H9 (cell line): ENCODE results near the gene FAM20A. TPM values are rescaled to one million over a fixed set of nuclear protein-coding genes. Genes with fewer than 3 reads are reported as not detected.

ENCODE experiments used
- DNase-seq: peaks from one replicate; pipeline ENCODE4 v3.0.0-alpha.2; 2017
- H2AFZ ChIP-seq: one replicate; pipeline ENCODE4 v1.6.1; 2013; ENCODE audit warnings: mild to moderate bottlenecking, low read length, control low read depth, moderate library complexity
- H2AK5ac ChIP-seq: 2 replicates; pipeline ENCODE4 v1.6.1; 2013; ENCODE audit warnings: low read length, control low read depth, mixed read lengths; ENCODE audit not compliant: insufficient read length
- H2BK120ac ChIP-seq: one replicate; pipeline ENCODE4 v1.6.1; 2013; ENCODE audit warnings: low read depth, mild to moderate bottlenecking, low read length, control low read depth, inconsistent platforms; ENCODE audit not compliant: poor library complexity, severe bottlenecking
- H2BK12ac ChIP-seq: 2 replicates; pipeline ENCODE4 v1.6.1; 2013; ENCODE audit warnings: low read length, control low read depth, mixed read lengths, low read depth; ENCODE audit not compliant: insufficient read length
- H2BK15ac ChIP-seq: 2 replicates; pipeline ENCODE4 v1.6.1; 2013; ENCODE audit warnings: low read depth, low read length, control low read depth
- H2BK20ac ChIP-seq: one replicate; pipeline ENCODE4 v1.6.1; 2013; ENCODE audit warnings: low read depth, mild to moderate bottlenecking, low read length, control low read depth, inconsistent platforms; ENCODE audit not compliant: poor library complexity, severe bottlenecking
- H2BK5ac ChIP-seq: 2 replicates; pipeline ENCODE4 v1.6.1; 2013; ENCODE audit warnings: low read length, control low read depth, mixed read lengths; ENCODE audit not compliant: insufficient read length
- H3K14ac ChIP-seq: 2 replicates; pipeline ENCODE4 v1.6.1; 2013; ENCODE audit warnings: low read length, control low read depth; ENCODE audit not compliant: insufficient read depth
- H3K18ac ChIP-seq: 2 replicates; pipeline ENCODE4 v1.6.1; 2013; ENCODE audit warnings: low read depth, mild to moderate bottlenecking, mixed read lengths, low read length, control low read depth; ENCODE audit not compliant: insufficient read length
- H3K23ac ChIP-seq: 2 replicates; pipeline ENCODE4 v1.6.1; 2013; ENCODE audit warnings: low read length, control low read depth, mixed read lengths, low read depth; ENCODE audit not compliant: insufficient read length
- H3K23me2 ChIP-seq: 2 replicates; pipeline ENCODE4 v1.6.1; 2013; ENCODE audit warnings: low read depth, mild to moderate bottlenecking, mixed read lengths, low read length, control low read depth; ENCODE audit not compliant: insufficient read length, poor library complexity, severe bottlenecking
- H3K27ac ChIP-seq: 2 replicates; pipeline ENCODE4 v1.5.1; 2013; ENCODE audit warnings: low read length, control low read depth, mixed read lengths, low read depth; ENCODE audit not compliant: insufficient read length
- H3K27me3 ChIP-seq: 2 replicates; pipeline ENCODE4 v1.6.1; 2013; ENCODE audit warnings: low read length, control low read depth, inconsistent platforms; ENCODE audit not compliant: insufficient read depth
- H3K4ac ChIP-seq: 2 replicates; pipeline ENCODE4 v1.6.1; 2013; ENCODE audit warnings: low read depth, mild to moderate bottlenecking, control low read depth, inconsistent platforms, low read length, moderate library complexity
- H3K4me1 ChIP-seq: 2 replicates; pipeline ENCODE4 v1.6.1; 2013; ENCODE audit warnings: low read length, control low read depth, inconsistent platforms; ENCODE audit not compliant: insufficient read depth
- H3K4me2 ChIP-seq: 2 replicates; pipeline ENCODE4 v1.6.1; 2013; ENCODE audit warnings: low read length, control low read depth, mixed read lengths; ENCODE audit not compliant: insufficient read length, insufficient read depth
- H3K56ac ChIP-seq: 2 replicates; pipeline ENCODE4 v1.6.1; 2013; ENCODE audit warnings: low read depth, mild to moderate bottlenecking, mixed read lengths, low read length, control low read depth; ENCODE audit not compliant: insufficient read length
- H3K79me1 ChIP-seq: 2 replicates; pipeline ENCODE4 v1.6.1; 2013; ENCODE audit warnings: low read depth, mild to moderate bottlenecking, moderate library complexity, low read length, control low read depth, inconsistent platforms; ENCODE audit not compliant: insufficient read depth, poor library complexity, severe bottlenecking
- H3K79me2 ChIP-seq: 2 replicates; pipeline ENCODE4 v1.6.1; 2013; ENCODE audit warnings: low read length, control low read depth, inconsistent platforms; ENCODE audit not compliant: insufficient read depth
- H3K9ac ChIP-seq: 2 replicates; pipeline ENCODE4 v1.6.1; 2013; ENCODE audit warnings: low read length, control low read depth, mixed read lengths; ENCODE audit not compliant: insufficient read length; ENCODE audit errors: extremely low read depth
- H3K9me3 ChIP-seq: one replicate; pipeline ENCODE4 v1.6.1; 2013; ENCODE audit warnings: low read depth, low read length, inconsistent platforms; ENCODE audit not compliant: control insufficient read depth
- H3T11ph ChIP-seq: one replicate; pipeline ENCODE4 v1.6.1; 2013; ENCODE audit warnings: mild to moderate bottlenecking, low read length, control low read depth, inconsistent platforms
- H4K20me1 ChIP-seq: one replicate; pipeline ENCODE4 v1.6.1; 2013; ENCODE audit not compliant: control insufficient read depth, insufficient read length, insufficient read depth
- H4K5ac ChIP-seq: 2 replicates; pipeline ENCODE4 v1.6.1; 2013; ENCODE audit warnings: low read depth, mild to moderate bottlenecking, mixed read lengths, low read length, control low read depth; ENCODE audit not compliant: insufficient read length
- H4K8ac ChIP-seq: replicated peaks from 2 replicates; pipeline ENCODE4 v1.6.1; 2013; ENCODE audit warnings: low read length, control low read depth, mixed read lengths, low read depth; ENCODE audit not compliant: insufficient read length
- H4K91ac ChIP-seq: 2 replicates; pipeline ENCODE4 v1.6.1; 2013; ENCODE audit warnings: low read depth, mild to moderate bottlenecking, moderate library complexity, mixed read lengths, low read length, control low read depth; ENCODE audit not compliant: insufficient read length
- H3K27ac Mint-ChIP-seq, 3 experiments: 2 replicates in 2 of 3; 3 replicates in 1 of 3; pipeline ENCODE4 v1.8.0; 2020 to 2021; ENCODE audit warnings: mixed read lengths in 3 of 3, mild to moderate bottlenecking in 1 of 3, moderate library complexity in 1 of 3
- H3K27me3 Mint-ChIP-seq: 2 replicates; pipeline ENCODE4 v1.8.0; 2021; ENCODE audit warnings: low read depth, mild to moderate bottlenecking, moderate library complexity, mixed read lengths
- H3K36me3 Mint-ChIP-seq, 3 experiments: 2 replicates in 2 of 3; 3 replicates in 1 of 3; pipeline ENCODE4 v1.8.0; 2020 to 2021; ENCODE audit warnings: low read depth in 3 of 3, mixed read lengths in 3 of 3; ENCODE audit not compliant: insufficient read depth in 1 of 3
- H3K4me1 Mint-ChIP-seq, 2 experiments: 2 replicates each; pipeline ENCODE4 v1.8.0; 2020; ENCODE audit warnings: mixed read lengths in 2 of 2
- H3K4me3 Mint-ChIP-seq, 2 experiments: 2 replicates in 1 of 2; 3 replicates in 1 of 2; pipeline ENCODE4 v1.8.0; 2020 to 2021; ENCODE audit warnings: mild to moderate bottlenecking in 2 of 2, mixed read lengths in 2 of 2, moderate library complexity in 1 of 2
- H3K9me3 Mint-ChIP-seq, 2 experiments: 2 replicates in 1 of 2; 3 replicates in 1 of 2; pipeline ENCODE4 v1.8.0; 2020; ENCODE audit warnings: mild to moderate bottlenecking in 2 of 2, mixed read lengths in 2 of 2, moderate library complexity in 1 of 2
- WGBS: extraction: QIAGEN DNeasy Blood & Tissue Kit; methylation state at CpG from one replicate; pipeline ENCODE4 v1.1.7; 2013; ENCODE audit warnings: missing lambda C conversion rate, low lambda C conversion rate, mixed read lengths; ENCODE audit not compliant: insufficient read length; ENCODE audit errors: extremely low coverage; 5-methylcytosine and 5-hydroxymethylcytosine counted together
- total RNA-seq: library from RNA; stranded (reverse); gene quantifications from 2 replicates; pipeline ENCODE4 v1.2.1, GENCODE V29; 2021
- TF ChIP-seq, protein P1 (sequence below): fragments of 200-600 bp; sonication (generic); conservative IDR thresholded peaks from 3 replicates; pipeline ENCODE4 v1.8.0; 2021; ENCODE audit warnings: antibody characterized with exemption, mild to moderate bottlenecking

FAM20A gene
- total RNA-seq, 1 experiment from 2014 or later = 34.4 TPM

DNA sequence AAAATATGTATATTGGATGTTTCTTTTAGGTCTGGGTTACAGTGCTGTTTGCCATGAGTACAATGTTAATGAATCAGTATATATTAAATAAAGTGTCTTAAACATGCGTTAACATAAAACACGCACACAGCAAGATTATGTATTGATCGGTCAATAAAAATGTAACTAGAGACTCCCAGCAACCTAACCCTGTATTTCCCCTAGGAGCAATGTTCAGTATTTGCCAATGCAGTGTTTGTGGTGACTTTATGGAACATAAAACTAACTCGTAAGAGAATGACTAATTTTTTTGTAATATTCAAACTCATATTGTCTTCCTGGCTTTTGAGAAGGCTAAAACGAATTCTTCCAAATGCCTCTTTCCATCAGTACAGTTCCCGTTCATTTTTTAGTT lies 66.5 kb downstream of the FAM20A start:
- Histone ChIP-seq H4K5ac (no peak overlapping the region), H4K8ac (no peak overlapping the region), H2AFZ (no peak overlapping the region), H2BK20ac (no peak overlapping the region), H3K4ac (no peak overlapping the region), H3K79me1 (peaks cover 4% of the 10 kb centered on the region), H4K20me1 (peaks cover 2% of the 10 kb centered on the region), H3K9ac (no peak overlapping the region), H3K23me2 (no peaks in the 10 kb centered on the region), H2BK15ac (no peak overlapping the region), H2BK5ac (no peak overlapping the region), H4K91ac (no peak overlapping the region), H2BK120ac (no peak overlapping the region), H3K27ac (no peak overlapping the region), H2AK5ac (no peak overlapping the region), H3K9me3 (no peaks in the 10 kb centered on the region), H3K79me2 (no peaks in the 10 kb centered on the region), H3K23ac (no peak overlapping the region), H3K18ac (no peak overlapping the region), H3T11ph (no peak overlapping the region), H3K56ac (no peak overlapping the region), H3K4me2 (no peak overlapping the region), H3K27me3 (no peaks in the 10 kb centered on the region), H3K14ac (no peak overlapping the region), H2BK12ac (no peak overlapping the region), H3K4me1 (no peaks in the 10 kb centered on the region)
- peak overlapping the region in 1 of 3 experiments; percentile 81; a peak in 2 of 7 replicates for H3K27ac Mint-ChIP-seq
- peaks cover 12 to 77% (median 61%) of the 10 kb centered on the region in 3 experiments; a peak in 6 of 7 replicates for H3K36me3 Mint-ChIP-seq
- WGBS = no CpG with 5 or more reads among the region's 6 CpGs
- H3K9me3 Mint-ChIP-seq = no peaks in the 10 kb centered on the region
- TF ChIP-seq, protein P1, sequence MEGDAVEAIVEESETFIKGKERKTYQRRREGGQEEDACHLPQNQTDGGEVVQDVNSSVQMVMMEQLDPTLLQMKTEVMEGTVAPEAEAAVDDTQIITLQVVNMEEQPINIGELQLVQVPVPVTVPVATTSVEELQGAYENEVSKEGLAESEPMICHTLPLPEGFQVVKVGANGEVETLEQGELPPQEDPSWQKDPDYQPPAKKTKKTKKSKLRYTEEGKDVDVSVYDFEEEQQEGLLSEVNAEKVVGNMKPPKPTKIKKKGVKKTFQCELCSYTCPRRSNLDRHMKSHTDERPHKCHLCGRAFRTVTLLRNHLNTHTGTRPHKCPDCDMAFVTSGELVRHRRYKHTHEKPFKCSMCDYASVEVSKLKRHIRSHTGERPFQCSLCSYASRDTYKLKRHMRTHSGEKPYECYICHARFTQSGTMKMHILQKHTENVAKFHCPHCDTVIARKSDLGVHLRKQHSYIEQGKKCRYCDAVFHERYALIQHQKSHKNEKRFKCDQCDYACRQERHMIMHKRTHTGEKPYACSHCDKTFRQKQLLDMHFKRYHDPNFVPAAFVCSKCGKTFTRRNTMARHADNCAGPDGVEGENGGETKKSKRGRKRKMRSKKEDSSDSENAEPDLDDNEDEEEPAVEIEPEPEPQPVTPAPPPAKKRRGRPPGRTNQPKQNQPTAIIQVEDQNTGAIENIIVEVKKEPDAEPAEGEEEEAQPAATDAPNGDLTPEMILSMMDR = no peak
- H3K27me3 Mint-ChIP-seq = no peaks in the 10 kb centered on the region
- 0 out of 4 replicates have a peak, but pooled peaks cover 0 to 2% of the 10 kb centered on the region in 2 experiments for H3K4me1 Mint-ChIP-seq
- no peak for DNase-seq
- no peak overlapping the region for H3K4me3 Mint-ChIP-seq
